Nephron (organoid): ENCODE measurements around the gene FAM161A.

Source experiments
- H3K27ac Mint-ChIP-seq, 3 experiments: 2 replicates each; pipeline ENCODE4 v1.8.0; 2020; ENCODE audit warnings: mixed read lengths in 3 of 3, mild to moderate bottlenecking in 2 of 3, moderate library complexity in 1 of 3
- H3K27me3 Mint-ChIP-seq: 2 replicates; pipeline ENCODE4 v1.8.0; 2021; ENCODE audit warnings: low read depth, mild to moderate bottlenecking, moderate library complexity, mixed read lengths
- H3K36me3 Mint-ChIP-seq: 2 replicates; pipeline ENCODE4 v1.8.0; 2020; ENCODE audit warnings: low read depth, mixed read lengths
- H3K4me1 Mint-ChIP-seq: 2 replicates; pipeline ENCODE4 v1.8.0; 2020; ENCODE audit warnings: mixed read lengths
- H3K4me3 Mint-ChIP-seq, 3 experiments: 2 replicates each; pipeline ENCODE4 v1.8.0; 2020; ENCODE audit warnings: mild to moderate bottlenecking in 3 of 3, mixed read lengths in 3 of 3, moderate library complexity in 2 of 3
- H3K9me3 Mint-ChIP-seq: 2 replicates; pipeline ENCODE4 v1.8.0; 2020; ENCODE audit warnings: mixed read lengths
- TF ChIP-seq, protein P1 (sequence below), 3 experiments: fragments of 200-600 bp; sonication (generic); IDR thresholded peaks; one replicate each; pipeline ENCODE4 v1.5.0; 2021; ENCODE audit warnings: antibody characterized with exemption in 3 of 3; ENCODE audit not compliant: unreplicated experiment in 3 of 3

The FAM161A gene

DNA sequence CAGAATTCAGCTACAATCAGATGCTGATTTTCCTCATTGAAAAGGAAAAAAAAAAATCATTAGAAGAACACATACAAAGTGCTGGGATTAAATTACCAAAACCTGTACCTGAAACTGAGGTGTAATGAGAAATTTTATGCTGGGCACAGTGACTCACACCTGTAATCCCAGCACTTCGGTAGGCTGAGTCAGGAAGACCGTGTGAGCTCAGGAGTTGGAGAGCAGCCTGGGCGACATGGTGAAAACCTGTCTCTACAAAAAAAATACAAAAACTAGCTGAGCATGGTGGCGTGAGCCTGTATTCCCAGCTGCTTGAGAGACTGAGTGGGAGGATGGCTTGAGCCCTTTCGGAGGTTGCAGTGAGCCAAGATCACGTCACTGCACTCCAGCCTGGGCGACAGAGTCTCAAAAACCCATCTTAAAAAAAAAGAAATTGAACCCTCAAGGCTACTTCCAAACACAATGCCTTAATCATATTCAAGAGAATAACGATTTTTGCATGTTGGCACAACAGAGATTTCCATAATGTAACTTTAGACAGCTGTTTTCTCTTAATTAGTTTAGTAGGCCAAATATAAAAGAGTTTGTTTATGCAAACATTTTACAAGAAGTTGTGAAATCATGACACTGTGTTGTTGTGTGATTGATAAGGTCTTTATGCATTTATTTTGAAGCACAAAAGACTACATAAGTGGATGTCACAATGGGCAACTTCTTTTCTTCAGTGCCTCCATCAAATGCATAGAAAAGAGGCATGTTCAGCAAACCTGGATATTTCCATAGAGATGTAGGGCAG lies 63.9 kb downstream of the FAM161A start:
- H3K27me3 Mint-ChIP-seq: peaks cover 18% of the 10 kb centered on the region
- no peak overlapping the region for H3K27ac Mint-ChIP-seq
- TF ChIP-seq, protein P1, sequence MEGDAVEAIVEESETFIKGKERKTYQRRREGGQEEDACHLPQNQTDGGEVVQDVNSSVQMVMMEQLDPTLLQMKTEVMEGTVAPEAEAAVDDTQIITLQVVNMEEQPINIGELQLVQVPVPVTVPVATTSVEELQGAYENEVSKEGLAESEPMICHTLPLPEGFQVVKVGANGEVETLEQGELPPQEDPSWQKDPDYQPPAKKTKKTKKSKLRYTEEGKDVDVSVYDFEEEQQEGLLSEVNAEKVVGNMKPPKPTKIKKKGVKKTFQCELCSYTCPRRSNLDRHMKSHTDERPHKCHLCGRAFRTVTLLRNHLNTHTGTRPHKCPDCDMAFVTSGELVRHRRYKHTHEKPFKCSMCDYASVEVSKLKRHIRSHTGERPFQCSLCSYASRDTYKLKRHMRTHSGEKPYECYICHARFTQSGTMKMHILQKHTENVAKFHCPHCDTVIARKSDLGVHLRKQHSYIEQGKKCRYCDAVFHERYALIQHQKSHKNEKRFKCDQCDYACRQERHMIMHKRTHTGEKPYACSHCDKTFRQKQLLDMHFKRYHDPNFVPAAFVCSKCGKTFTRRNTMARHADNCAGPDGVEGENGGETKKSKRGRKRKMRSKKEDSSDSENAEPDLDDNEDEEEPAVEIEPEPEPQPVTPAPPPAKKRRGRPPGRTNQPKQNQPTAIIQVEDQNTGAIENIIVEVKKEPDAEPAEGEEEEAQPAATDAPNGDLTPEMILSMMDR (IDR thresholded peaks at IDR 0.05; ENCODE audit: unreplicated experiment in 3 of 3): no peak

DNA sequence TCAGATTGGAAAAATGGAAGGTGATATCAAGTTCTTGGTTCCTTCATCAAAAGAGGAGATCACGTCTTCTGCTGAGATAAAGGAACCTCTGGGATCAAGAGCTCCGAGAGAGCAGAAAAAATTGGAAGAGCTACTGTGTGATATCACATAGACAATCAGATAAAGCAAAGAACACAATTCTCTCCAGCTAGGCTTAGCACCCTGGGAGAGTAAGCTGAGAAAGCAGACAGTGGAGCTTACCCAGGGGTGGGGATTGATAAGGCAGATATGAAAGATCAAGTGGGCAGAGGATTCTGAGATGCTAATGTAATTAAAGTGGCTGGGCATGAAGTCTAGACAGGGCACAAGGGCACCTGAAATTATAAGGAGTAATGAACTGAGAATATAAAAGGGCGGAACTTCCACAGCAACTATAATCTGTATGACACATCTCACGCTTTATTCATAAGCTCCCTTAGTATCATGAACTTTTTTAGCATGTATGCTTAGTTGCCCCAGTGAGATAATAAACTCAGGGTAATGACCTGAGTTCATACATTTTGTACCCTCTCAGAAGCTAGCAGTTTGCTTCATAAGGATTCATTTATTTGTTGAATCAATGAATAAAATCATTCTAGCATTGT lies 65.8 kb downstream of the FAM161A start:
- Mint-ChIP-seq H3K9me3 (no peaks in the 10 kb centered on the region), H3K36me3 (no peaks in the 10 kb centered on the region), H3K4me1 (peaks cover 3% of the 10 kb centered on the region), H3K4me3 (no peak overlapping the region), H3K27ac (no peak overlapping the region), H3K27me3 (peaks cover 7% of the 10 kb centered on the region)
- TF ChIP-seq, protein P1 (IDR thresholded peaks at IDR 0.05; ENCODE audit: unreplicated experiment in 3 of 3): no peak

More for the DNA sequence above, 63.9 kb downstream of the FAM161A start:
- H3K36me3 Mint-ChIP-seq: no peaks in the 10 kb centered on the region
- no peaks in the 10 kb centered on the region for H3K9me3 Mint-ChIP-seq
- H3K4me1 Mint-ChIP-seq: no peaks in the 10 kb centered on the region
- no peak overlapping the region for H3K4me3 Mint-ChIP-seq

DNA sequence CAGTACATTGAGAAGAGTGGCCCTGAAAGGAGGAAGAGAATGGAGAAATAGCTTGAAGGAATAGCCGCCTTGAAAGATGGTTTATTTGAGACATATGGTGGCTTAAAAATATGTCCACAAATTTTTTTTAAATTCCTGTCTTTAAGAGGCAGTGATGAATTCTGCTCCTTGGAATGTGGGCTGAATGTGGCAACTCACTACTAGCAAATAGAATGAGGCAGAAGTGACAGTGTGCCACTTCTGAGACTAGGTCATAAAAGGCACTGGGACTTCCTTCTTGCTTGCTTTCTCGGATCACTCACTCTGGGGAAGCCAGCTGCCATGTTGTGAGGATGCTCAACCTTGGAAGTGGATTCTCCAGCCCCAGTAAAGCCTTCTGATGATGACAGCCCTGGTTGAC lies 67.0 kb downstream of the FAM161A start:
- no peak overlapping the region for H3K4me3 Mint-ChIP-seq
- no peak overlapping the region for H3K27ac Mint-ChIP-seq
- H3K4me1 Mint-ChIP-seq: peaks cover 5% of the 10 kb centered on the region
- peaks cover 5% of the 10 kb centered on the region for H3K27me3 Mint-ChIP-seq
- H3K36me3 Mint-ChIP-seq: no peaks in the 10 kb centered on the region
- TF ChIP-seq, protein P1 (IDR thresholded peaks at IDR 0.05; ENCODE audit: unreplicated experiment in 3 of 3): no peak
- H3K9me3 Mint-ChIP-seq: no peaks in the 10 kb centered on the region

DNA sequence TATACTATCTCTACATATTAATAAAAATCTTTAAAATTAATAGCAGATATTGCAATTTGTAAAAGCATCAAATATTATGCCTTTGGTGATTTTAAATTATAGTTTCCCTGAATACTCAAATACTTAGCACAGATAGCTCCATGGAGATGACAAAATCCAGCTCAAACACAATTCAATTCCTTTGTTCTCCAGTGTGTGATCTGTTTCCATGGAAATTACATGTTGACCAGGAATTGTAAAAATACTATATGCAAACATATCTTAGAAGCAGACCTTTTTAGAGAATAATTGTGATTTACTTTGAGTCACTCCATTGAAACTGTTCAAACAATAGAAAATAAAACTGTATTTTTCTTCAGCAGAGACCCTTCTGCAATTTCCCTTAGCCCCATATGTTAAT lies 68.3 kb downstream of the FAM161A start:
- TF ChIP-seq, protein P1 (IDR thresholded peaks at IDR 0.05; ENCODE audit: unreplicated experiment in 3 of 3): no peak
- Mint-ChIP-seq H3K27ac (no peak overlapping the region), H3K27me3 (peaks cover 5% of the 10 kb centered on the region), H3K4me1 (peaks cover 5% of the 10 kb centered on the region), H3K4me3 (no peak overlapping the region), H3K9me3 (peaks cover 4% of the 10 kb centered on the region), H3K36me3 (no peaks in the 10 kb centered on the region)

DNA sequence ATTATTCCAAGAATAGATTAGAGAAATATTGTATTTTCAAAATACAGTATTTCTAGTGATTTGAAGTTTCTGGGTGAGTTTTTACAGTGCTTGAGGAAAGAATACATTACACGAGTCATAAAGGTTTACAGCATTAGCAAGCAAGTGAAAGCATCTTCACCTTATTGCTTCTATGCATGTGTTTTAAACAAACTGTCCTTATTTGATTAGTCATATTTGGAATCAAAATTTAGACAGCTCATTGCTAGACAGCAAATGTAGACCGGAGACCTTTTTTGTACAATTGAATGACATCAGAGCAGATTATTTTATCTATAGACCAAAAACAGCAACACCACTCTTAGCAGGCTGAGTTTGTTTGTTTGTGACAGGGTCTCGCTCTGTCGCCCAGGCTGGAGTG lies 69.2 kb downstream of the FAM161A start:
- H3K4me1 Mint-ChIP-seq: peaks cover 5% of the 10 kb centered on the region
- TF ChIP-seq, protein P1 (IDR thresholded peaks at IDR 0.05; ENCODE audit: unreplicated experiment in 3 of 3): no peak
- no peaks in the 10 kb centered on the region for H3K36me3 Mint-ChIP-seq
- H3K27ac Mint-ChIP-seq: no peak overlapping the region
- peaks cover 5% of the 10 kb centered on the region for H3K27me3 Mint-ChIP-seq
- H3K9me3 Mint-ChIP-seq: peaks cover 8% of the 10 kb centered on the region
- H3K4me3 Mint-ChIP-seq: no peak overlapping the region
